Hematopoietic multipotent progenitor cell treated with erythropoietin and hydrocortisone succinate and interleukin-3 and kit ligand, for 8 days (in vitro differentiated cells): ENCODE results near the gene PSD.

Experiments
- DNase-seq: peaks from one replicate; pipeline ENCODE4 v3.0.0-alpha.2; 2015

The PSD gene

DNA sequence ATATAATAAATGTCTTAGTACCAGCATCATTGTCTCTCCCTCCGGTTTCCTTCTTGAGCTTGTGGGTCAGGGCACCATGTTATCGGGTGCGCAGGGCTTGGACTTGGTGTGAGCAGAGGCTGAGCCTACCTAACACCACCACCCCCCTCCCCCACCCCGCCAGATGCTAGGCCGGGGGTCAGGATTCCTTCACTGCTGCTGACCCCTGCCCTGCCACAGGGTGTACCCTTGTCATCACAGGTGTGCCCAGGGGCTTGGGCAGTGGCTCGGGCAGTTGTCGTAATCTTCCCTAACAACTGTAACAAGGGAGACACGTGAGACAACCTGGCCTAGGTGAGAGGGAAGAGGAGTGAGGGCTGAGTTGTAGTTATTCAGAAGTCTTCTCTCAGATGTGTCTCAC, 35.7 kb downstream of the PSD start:
- DNase-seq = no peak

DNA sequence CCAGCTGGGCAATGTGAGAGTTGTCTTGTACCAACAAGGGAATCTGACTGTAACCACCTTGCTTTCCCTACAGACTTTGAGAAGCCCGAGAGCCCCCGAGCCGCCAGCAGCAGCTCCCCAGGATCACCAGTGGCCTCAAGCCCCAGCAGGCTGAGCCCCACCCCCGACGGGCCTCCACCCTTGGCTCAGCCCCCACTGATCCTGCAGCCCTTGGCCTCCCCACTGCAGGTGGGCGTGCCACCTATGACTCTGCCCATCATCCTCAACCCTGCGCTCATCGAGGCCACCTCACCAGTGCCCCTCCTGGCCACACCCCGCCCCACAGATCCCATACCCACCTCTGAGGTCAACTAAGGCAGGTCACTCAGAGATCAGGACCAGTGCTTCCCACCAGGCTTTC, 36.6 kb downstream of the PSD start:
- no peak for DNase-seq

DNA sequence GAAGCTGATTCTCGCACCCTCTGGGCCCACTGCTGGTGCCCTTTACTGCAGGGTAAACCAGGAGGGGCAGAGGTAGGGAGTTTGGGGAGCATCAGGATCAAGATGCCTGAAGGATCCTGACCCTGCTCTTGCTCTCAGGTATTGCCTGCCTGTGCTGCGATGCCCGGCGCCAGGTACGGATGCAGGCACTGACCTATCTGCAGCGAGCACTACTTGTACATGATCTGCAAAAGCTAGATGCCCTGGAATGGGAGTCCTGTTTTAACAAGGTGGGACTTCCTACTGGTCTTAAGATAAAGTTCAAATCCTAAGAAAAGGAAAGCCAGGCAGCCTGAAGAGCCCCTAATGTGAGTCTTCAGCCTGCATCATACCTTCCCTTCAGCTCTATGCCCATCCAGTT, 39.2 kb downstream of the PSD start:
- no peak for DNase-seq

DNA sequence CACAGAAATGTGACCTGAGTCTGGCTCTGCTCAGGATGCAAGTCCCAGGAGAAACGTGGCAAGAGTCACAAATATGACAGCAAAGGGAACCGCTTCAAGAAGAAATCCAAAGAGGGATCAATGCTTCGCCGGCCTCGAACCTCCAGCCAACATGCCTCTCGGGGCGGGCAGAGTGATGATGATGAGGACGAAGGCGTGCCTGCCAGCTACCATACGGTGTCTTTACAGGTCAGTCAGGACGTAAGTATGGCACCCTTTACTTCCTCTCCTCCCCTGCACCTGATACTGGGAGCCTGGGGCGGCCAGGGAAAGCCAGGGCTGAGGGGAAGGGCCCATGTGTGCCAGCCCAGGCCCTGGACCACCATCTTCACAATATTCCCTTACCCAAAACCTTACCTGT, 41.7 kb downstream of the PSD start:
- DNase-seq = no peak

DNA sequence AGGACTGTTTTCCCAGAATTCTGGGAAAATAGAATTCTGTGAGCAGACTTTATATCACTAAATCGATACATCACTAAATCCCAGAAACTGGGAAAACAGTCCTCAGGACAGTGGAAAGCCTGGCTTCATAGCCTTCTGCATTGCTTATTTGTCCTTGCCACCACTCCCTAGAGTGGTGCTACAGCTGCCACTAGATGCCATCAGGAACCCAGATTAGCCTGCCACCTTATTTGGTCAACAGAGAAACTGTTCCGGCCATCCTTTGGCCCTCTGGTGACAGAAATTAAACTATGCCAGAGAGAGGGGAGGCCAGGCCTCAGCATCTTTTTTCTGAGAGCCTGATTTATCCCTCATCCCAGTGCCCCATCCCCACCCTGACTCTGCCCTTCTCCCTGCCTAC, 42.7 kb downstream of the PSD start:
- DNase-seq = no peak

DNA sequence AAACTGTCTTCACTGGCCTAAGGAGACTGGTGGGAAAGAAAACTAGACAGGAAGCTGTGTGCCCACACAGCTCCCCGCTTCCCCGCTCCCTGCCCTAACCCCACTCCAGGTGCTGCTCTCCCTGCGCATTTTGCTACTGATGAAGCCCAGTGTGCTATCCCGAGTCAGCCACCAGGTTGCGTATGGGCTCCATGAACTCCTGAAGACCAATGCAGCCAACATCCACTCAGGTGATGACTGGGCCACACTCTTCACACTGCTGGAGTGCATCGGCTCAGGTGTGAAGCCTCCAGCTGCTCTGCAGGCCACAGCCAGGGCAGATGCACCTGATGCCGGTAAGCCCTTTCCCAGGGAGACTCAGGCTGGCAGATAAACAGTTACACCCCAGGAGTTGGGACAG, 43.3 kb downstream of the PSD start:
- DNase-seq = no peak

DNA sequence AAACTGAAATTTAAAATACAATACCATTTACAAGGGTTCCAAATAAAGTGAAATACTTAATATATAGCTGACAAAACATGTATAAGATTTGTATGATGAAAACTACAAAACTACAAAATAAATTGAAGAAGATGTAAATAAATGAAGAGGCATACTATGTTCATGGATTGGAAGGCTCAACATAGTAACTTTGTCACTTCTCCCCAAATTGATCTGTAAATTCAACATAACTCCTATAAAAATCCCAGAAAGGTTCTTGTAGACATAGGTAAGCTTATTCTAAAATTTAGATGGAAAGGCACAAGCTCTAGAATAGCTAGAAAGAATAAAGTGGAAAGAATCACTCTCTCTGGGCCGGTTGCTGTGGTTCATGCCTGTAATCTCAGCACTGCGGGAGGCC, 47.3 kb downstream of the PSD start:
- DNase-seq = no peak

DNA sequence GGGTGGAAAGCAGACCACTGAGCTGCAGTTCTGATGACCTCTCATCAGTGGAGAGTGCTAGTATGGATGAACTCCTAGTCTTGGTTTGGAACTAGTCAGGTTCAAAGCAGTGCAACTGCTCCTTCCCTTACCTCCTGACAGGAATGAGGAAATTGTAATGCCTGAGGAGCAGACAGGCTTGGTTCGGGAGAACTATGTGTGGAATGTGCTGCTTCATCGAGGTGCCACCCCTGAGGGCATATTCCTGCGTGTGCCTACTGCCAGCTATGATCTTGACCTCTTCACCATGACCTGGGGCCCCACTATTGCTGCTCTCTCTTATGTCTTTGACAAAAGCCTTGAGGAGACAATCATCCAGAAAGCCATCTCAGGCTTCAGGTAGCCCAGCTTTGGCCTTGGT, 50.5 kb downstream of the PSD start:
- DNase-seq = no peak

DNA sequence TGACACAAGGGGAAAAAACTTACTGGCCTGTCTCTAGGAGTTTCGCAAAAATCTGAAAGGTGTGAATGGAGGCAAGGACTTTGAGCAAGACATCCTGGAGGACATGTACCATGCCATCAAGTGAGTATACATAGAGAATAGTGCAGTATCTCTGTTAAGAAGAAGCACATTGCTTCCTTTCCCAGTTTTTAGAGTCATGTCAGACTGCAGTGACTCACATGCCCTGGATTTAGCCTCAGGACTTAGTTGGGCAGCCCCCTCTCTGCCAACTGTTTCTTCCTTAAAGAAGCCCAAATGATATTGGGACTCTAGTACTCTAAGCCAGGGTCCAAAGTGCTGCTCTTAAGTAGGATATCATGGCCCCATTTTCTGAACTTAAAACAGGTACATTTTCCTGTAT, 51.1 kb downstream of the PSD start:
- no peak for DNase-seq

DNA sequence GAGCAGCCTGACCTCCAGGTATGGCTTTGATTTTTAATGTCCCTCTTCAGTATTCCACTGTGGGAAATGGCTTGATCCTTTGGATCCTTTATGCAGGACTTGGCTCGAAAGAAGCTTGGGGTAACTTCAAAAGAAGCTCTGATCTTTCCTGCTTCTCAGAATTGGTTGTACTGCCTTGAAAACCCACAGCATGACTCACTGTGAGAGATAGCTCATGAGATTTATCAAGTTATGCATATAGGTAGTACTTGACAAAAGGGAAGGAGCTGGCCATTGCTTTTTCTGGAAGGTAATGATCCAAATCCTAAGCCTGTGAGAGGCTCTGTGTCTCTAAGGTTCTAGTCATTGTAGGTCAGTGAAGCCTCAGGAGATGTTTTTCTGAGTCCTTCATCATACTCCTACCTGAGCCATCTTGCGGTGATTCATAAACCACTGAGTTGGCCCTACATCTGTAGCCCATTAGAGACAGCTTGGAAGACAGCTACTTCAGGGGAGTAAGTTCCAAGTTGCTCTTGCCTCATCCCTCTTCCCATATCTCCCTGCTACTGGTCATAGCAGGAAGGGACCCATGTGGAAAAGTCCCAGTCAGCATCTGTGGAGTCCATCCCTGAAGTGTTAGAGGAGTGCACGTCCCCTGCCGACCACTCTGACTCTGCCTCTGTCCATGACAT, 59.7 kb downstream of the PSD start:
- DNase-seq = no peak

DNA sequence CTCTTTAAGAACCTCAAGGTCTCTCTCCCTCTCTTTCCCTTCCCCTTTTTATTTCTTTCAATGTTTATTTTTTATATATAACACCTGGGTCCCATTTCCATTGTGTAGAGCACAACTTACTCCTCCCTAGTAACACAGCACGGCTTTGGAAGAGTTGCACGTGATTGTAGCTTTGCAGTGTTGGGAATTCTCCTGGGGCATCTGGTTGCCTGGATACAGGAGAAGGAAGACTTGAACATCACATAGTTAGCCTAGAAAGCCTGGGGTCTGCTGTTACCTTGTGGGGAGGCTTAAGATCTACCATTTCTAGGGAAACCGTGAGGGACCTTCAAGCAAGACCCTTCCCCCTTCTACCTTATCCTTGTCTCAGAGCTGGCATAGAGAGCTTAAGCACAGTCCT, 64.1 kb downstream of the PSD start:
- DNase-seq = no peak
